ENCODE data around the gene AUTS2.

AUTS2 gene

DNA sequence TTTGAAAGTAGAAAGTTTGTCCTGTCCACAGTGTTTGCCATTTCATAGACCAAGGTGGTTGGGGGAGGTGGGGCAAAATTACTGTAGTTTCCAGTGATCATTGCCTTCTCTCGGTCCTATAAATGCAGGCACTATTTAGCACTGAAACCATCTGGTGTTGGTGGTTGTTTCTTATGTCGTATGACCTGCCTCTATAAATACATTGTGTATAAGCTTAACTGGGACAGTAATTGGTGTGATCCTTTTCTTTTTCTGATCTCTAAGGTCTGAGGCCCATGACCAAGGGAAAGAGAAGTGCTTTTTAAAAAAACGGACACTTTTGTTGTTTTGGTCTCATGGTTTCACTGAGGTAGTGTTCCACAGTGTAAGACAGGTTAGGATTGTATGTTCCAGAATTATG, 63.1 kb downstream of the AUTS2 start:
- no peak for DNase-seq

DNA sequence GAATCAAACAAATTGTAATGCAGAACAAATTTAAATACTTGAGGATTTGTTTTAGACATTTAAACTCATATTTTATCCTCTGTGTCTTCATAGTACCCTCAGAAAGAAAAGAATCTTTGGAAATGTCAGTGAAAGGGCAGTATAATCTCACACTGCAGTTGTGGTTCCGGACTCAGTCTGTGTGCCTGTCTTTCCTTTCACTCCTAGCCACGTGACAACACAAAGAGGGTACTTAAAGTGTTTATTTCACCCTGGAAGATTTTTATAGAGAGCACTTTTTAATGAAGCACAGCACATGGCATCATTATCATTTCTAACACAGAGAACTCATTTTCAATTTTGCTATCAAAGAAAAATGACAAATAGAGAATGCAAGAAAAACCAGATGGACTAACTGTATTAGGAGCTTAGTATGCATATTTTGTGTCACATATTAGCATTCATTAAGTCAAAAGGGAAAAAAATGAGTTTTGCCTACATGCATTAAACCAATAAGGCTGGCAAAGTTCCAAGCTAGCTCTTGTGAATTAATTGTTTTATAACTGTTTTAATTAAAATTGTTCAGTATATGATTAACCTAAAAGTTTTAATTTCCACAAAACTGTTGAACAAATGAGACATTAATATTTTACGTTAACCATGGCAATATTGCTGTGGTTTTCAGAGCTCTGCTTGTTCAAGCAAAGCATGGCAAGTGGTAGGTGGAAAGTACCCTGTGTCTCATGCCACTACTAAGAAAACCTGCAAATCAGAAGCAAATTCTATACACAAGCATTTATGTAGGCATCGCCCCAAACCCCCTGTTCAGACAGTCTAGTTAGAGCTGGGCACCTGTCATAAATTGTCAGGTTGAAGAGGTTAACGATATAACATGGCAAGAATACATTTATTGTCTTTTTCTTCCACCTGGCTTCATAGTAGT, 65.9 kb downstream of the AUTS2 start:
- no peak for DNase-seq

DNA sequence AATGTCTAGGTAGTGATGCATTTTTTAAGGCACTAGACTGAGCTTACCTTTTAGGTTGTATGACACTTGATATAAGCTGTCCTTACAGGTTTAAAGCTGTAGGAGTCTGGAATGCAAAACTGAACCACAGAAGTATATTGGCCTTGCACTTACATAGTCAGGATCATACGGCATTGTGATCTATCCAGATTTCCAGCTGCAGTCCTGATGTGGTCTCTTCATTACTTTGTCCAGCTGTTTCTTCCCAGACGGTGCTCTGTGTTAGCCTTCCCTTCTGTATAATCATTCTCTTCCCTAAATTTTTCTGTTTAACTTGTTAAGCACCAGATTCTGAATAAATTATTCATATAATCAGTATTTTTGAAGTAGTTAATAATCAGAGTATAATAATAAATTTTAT, 67.1 kb downstream of the AUTS2 start:
- no peak for DNase-seq

DNA sequence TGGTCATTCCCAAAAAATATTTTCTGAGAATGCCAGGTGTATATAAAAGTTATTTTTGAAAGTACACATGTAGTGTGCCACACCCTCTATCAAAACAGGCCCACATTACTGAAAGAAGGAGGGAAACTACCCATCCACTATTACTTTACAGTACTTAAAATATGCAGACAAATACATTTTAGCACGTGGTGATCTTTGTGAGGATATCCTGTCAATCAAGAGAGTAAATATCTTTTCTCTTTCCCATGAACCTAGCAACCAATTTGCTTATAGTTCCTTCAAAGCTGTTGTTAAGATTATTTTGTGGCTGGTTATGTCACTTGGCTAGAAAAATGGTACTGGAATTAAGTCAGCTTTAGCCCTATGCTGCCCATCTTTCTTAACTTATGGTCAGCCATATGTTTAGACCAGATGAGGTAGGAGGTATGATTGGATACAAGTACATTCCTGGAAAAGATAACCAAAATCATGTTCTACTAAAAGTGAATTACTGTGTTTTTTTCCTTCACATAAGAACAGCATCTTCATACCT, 70.1 kb downstream of the AUTS2 start:
- DNase-seq = no peak

DNA sequence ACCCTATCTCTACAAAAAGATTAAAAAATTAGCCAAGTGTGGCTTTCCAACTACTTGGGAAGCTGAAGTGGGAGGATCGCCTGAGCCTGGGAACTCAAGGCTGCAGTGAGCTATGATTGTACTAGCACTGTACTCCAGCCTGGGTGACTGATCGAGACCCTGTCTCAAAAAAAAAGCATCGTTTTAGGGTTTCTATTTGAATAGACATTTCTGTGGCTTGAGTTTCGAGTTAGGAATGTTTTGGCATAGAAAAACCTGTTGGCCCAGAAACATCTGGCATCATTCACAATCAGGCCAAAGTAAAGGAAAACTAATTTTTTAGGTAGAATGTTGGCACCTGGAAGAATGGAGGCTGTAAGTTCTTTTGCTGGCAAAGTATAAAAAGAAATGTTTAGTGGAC, 72.4 kb downstream of the AUTS2 start:
- no peak for DNase-seq

DNA sequence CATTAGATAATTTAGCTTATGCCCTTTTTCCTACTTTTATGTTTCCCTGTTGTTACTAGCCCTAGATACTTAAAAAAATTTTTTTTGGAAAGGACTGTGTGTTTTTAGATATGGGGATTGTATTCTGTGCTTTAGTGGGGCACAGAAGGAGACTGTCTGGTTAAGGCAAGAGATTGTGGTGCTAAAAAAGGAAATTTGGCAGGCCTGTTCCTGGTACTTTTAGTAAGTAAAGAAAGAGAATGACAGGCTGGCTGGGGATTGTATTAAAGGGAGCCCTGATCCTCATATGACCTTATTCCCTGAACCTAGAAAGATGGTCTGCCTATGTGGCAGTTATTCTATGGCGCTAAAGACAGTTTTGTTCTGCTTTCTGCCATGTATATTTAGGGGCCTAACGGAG, 74.8 kb downstream of the AUTS2 start:
- no peak for DNase-seq

DNA sequence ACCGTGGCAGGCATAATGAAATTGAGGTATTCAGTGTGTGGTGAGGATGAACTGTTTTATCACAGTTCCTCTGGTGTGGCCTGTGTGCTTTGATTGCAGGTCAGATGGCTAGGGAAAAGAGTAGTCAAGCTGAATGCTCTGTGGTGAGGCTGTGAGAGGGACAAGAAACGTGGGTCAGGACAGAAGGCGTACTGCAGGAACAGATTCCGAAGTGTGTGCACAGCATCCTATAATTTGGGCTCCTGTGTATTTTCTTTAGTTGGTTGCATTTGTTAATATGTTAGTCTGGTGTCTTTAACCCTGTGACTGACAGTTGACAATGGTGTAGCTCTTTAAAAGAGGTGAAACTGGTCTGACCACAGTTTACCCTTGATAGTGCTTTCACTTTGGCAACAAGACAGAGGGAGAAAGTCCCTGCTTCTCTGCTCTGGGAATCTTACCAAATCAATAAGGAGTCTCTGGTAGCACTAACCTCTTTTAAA, 76.5 kb downstream of the AUTS2 start:
- DNase-seq = no peak

DNA sequence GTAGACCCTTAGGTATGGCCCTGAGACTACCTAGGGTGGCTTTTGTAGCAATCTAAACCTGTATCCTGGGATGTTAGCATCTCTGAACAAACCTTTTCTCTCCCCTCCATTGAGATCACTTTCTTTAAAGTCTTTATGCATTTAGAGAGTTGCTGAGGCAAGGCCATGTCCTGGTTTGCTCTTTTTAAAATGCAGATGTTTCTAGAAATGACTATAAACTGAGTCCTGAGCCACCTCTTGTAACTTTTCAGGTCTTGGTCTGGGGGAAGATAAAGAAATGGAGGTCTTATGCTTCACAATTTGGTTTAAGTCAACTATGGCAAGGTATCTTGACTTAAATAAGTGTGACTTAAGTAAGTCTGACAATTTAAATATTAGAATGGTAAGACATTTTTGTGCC, 78.0 kb downstream of the AUTS2 start:
- DNase-seq = no peak

DNA sequence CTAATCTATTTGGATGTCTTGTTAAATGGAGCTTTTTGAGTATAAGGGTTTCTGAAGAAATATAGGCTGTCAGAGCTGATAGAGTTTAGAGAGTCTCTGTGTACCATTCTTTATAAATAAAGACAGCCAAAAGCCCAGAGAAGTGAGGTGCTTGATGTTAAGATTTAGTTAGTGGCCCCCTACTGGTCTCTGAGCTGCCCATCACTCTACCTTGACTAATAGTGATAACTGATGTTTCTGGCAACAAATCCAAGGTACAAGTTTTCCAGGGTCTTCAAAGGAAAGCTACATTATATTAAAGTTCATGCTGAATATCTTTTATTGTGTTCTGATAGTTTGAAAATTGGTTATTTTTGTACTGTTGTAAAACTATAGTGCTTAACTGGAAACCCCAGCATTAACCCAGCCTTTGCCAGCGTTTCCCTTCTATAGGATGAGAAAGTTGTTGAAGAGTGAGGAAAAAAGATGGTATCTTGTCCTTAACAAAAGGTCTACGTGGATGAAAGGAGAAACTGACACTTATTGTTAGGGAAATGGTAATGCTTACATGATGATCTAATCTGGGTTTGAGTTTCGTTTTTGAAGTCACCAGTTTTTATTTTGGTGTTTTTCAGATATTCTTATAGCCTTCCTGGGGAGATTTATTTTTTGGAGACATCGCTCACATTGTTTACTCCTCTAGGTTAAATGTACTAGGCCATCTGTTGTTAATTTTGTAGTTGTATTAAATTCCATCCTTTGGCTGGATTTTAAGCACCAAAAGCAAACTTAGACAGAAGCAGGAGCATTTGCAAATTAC, 79.0 kb downstream of the AUTS2 start:
- no peak for DNase-seq

DNA sequence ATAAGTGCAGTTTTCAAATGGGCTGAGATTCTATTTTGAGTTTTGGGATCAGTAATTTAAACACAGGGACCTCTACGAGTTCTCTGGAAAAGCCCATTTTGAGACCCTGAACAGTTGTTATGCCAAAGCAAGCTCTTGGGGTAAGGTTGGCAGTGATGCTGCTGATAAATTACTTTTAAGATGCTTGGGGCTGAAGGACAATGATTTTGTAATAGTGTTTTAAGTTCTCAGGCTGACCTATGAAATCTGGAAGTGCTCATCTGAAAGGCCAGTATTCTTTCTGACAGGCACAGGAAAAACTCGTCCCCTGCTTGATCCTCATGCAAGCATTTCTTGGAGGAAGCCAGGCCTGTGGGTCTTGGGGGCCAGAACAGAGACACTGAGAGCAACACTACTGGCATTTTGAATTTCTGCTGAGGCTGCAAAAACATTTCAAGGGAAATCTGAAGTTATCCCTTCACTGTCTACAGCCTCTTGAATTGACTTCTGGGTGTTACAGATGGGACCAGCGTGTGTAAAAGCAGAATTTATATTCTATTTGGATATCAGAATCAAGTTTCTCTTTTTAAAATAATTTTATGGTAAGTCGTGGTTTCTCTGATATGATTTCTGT, 79.7 kb downstream of the AUTS2 start:
- DNase-seq = no peak

DNA sequence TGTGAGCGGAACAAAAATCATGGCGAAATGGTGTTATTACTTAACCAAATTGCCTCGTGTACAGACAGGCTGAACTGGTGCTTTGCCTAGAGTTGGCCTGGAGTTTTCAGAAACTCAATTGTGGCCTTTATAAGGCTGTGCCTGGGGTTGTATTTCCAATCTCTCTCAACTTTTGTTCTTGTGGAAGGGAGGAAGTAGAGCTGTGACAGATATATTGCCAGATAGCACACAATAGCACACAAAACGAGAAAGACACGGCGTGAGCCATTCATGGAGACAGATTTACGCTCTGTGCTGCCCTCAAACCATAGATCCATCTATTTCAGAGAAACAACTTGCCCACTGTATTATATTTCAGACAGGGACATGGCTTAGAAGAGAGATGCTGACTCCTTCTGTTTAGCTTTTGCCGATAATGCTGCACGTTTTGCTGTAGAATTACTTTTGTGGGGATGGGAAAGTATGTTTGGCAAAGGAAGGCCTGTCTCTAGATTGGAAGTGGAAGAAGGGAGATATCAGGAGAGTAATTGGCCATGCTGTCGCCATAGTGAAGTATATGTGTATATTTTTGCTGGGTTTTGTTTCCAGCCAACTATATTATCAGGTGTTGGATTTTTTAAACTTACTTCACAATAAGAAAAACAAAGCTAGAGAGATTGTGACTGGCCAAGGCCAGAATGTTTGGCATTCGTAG, 80.4 kb downstream of the AUTS2 start:
- no peak for DNase-seq

DNA sequence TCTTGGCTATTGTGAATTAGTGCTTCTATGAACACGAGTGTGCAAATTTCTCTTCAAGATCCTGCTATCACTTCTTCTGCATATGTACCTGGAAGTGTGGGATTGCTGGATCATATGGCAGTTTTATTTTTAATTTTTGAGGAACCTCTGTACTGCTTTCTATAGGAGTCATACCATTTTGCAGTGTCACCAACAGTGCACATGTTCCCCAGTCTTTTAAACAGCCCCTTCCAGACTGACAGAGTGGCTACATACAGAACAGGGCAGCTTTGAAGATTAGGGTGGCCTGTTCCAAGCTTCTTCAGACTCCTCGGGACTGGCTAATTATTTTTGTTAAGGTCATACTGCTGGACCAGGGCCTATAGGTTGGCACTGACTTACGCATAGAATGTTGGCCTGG, 82.9 kb downstream of the AUTS2 start:
- DNase-seq = no peak

DNA sequence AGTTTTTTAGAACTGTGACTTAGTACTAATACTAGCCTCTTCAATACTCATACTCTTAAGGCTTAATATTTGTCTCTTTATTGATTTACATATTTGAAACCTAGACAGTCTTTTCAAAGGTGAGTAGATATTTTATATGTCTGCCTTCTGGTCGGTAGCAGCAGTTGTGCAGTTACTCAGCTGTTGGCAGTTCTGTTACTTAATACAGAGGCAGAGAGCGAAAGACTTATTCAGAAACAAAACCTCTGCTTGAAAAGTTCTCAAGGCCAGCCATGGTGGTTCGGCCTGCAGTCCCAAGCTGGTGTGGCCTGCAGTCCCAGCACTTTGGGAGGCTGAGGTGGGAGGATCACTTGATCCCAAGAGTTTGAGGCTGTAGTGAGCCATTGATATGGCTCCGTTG, 84.2 kb downstream of the AUTS2 start:
- no peak for DNase-seq

DNA sequence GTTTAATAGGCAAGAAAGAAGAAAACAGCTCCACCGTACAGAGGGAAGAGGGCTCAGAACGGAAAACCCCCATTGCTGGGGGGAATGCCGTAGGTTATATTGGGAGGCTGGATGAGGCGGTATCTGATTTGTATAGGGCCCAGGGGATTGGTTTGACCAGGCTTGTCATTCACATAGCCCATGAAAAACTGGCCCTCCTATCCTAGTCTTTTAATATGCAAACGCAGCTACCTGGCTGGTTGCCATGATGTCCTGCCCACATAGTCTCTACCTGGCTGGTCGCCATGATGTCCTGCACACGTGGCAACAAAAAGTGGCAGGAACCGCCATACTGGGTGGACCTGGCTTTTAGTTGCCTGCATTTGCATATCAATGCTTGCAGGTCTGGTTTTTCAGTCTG, 84.7 kb downstream of the AUTS2 start:
- no peak for DNase-seq

DNA sequence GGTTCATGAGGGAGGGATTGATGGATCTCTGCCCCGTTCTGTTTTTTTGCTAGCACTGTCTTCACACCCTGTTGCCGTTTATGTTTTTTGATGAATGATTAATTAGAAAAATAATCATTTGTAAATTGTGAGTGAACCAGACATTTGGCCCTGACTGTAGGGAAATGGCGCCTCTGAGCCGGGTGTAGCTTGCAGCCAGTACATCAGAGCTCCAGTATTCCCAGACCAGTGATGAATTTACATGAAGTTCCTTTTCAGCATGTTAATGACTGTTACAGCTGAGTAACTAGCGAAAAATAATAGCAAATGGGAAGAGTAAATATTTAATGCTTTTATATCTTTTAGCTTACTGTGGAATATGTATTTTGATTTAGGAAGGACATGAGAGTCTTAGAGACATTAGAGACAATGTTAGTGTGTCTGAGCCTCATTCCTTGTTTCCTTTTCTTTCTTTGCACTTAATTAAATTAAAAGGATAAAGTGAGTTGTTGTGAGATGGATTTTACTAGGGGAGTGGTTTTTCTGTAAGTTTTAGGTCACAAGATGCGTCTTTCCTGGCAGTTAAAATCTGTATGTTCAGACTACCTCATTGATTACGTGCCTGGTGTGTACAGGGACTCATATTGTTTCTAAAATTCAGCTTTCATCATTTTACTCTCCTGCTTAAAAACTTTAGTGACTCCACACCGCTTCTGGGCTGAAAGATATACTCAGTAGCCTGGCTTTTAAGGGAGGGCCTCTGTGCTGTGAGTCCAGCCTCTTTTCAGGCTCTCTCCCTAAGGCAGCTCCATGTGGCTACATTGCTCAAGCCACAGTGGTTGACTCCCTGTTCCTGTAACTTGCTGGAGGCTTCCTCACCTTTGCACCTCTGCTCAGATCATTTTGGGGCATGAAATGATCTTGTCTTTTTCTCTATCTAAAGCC, 86.4 kb downstream of the AUTS2 start:
- no peak for DNase-seq

DNA sequence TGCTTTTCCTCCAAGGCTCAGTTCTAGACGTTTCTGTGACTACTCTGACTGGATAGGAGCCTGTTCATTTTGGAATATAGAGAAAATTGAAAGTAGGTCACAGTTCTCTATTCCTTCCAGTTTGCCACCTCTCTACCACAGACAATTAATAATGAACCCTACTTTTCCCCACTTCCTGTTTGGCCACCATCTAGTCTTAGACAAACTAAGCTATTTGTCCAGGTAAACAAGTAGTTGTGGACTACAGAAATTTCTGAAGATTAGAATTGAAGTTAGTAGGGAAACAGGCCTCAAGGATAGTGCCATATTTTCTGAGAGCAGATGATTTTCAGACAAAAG, 87.0 kb downstream of the AUTS2 start:
- DNase-seq = no peak

DNA sequence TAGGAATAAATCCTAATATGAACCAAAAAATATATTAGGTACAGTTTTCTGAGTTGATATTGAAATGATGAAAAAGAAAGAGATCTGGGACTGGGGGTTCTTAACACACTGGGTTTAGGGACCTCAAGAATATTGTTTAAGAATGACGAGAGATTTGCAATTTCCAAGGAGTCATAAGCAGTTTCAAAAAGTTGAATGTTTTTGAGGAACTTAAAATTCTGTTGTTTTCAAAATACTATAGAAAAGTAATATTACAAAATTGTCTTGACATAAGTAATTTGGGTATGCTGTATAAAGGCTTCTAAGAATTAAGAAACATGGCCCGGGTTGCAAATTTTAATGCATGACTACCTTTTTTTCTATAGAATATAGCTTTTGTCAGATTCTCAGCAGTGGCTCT, 88.1 kb downstream of the AUTS2 start:
- no peak for DNase-seq

DNA sequence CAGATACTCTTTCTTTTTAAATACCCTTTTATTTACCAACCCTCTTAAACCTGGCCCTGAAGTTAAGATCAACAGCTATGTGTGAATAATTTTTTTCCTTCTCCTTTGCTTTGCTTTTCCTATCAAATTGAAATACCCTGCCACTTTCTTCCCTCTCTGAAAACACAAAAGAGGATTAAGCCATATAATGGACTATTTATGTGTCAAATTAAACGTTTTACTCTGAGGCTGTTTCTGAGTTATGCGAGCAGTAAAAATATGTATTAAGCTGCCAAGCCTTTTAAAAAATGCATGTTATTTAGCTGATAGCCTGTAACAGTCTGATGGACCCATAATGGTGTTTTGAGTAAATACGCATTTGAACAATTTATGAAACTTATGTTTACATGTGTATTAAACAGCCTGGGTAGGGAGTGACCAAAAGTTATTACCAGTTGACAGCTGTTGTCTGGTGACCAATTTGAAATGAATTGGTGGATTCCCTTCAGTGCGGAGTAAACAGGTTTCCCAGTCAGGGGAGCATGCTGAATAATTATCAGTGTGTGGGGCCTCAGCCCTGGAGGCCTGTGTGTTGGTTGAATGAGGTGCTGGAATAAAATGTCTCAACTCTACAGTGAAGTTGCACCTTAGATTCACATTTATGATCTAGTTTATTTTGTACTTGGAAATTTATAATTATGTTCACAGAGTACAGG, 89.6 kb downstream of the AUTS2 start:
- DNase-seq = no peak

DNA sequence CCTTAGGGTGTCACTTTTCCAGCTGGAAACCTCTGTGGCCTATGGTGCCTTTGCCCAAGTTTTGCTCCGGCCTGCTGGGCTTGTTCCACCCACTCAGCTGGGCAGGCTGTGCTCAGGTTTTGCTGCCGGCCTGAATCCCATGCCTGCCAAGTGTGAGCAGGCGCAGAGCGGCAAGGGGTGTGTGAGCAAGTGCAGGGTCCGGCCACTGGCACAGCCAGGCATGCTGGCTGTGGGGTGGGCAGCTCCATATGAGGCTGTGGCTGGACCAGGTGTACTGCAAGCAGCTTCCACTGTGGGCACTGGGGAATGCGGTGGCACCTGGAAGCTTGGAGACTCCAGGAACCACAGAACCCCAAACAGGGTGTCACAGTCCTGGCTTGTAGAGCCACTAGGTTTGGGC, 92.1 kb downstream of the AUTS2 start:
- DNase-seq = no peak

DNA sequence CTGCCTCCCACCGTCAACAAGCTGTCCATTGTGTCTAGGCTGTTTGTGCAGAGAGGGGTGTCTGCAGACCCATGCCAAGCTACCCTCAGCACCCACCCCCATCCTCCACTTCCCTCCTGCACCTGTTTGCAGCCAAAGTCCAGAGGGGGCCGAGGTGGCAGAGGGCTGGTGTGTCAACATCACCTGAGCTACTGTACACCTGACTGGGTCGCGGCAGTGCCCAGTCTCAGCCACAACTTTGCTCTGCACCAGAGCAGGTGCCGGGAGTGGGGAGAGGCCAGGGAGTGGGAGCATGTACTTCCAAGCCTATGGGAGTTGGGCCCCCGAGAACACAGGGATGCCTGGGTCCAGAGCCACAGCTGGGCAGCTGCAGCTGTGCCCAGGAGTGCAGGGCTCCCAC, 93.1 kb downstream of the AUTS2 start:
- no peak for DNase-seq

DNA sequence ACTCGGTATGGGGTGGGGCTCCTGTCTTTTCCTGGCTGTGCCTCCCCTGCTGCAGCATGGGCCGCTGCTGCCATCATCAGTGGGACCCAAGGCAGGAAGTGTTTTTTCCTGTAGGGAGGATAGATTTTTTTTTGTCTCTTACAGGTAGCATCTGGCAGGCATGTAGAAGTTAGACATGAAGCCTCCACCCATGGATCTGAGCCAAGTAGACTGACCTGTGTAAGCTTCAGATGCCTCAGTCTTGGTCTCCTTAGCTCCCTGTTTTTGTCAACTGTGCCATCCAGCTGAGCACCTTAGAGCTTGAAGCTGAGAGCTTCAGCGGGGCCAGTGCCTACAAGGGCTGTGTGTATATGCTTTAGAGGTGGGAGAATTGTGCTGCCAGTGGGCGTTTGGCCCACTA, 93.5 kb downstream of the AUTS2 start:
- DNase-seq = no peak

Data from NCI-H510A (cell line).